Panc1 (cell line): ENCODE results near the gene DPYD. TPM values are rescaled to one million over a fixed set of nuclear protein-coding genes. Genes with fewer than 3 reads are reported as not detected.

Source experiments
- ATAC-seq: fragments of 200-7000 bp; cut with Tn5 transposase; 2 replicates; pipeline ENCODE4 v1.9.1; 2020; ENCODE audit warnings: mild to moderate bottlenecking, moderate library complexity
- BruUV-seq: library from RNA; stranded (reverse); fragments of 400-500 nt; replicated peaks from 2 replicates; lab custom pipeline; 2021; lab: Mats Ljungman, UMichigan
- CTCF ChIA-PET: fragments of 300-600 bp; sonication (Branson Sonifier 250); formaldehyde crosslinking; loops from one replicate; lab custom pipeline; 2022; ENCODE audit warnings: antibody characterized with exemption; lab: Charles Lee
- POLR2A ChIA-PET: fragments of 300-600 bp; sonication (Branson Sonifier 250); formaldehyde crosslinking; loops from one replicate; lab custom pipeline; 2022; ENCODE audit warnings: antibody characterized with exemption; lab: Charles Lee
- DNase-seq: peaks from one replicate; pipeline ENCODE4 v3.0.0-alpha.2; 2010; ENCODE audit warnings: low read depth, low spot score
- H3K27ac ChIP-seq: 2 replicates; pipeline ENCODE4 v1.5.1; 2011; ENCODE audit warnings: mild to moderate bottlenecking, low read length, inconsistent platforms
- H3K27me3 ChIP-seq: fragments of 200-500 bp; sonication (Bioruptor generic); 2 replicates; pipeline ENCODE4 v1.6.0; 2014; ENCODE audit warnings: low read length, inconsistent platforms; ENCODE audit not compliant: control insufficient read depth, insufficient read depth
- H3K36me3 ChIP-seq: fragments of 200-500 bp; sonication (Bioruptor generic); 2 replicates; pipeline ENCODE4 v1.5.1; 2014; ENCODE audit warnings: inconsistent platforms, mild to moderate bottlenecking, low read length, moderate library complexity; ENCODE audit not compliant: control insufficient read depth, insufficient read depth
- H3K4me1 ChIP-seq: 2 replicates; pipeline ENCODE4 v1.5.1; 2011; ENCODE audit warnings: inconsistent platforms, mild to moderate bottlenecking, low read length, moderate library complexity; ENCODE audit not compliant: control insufficient read depth, insufficient read depth
- H3K4me3 ChIP-seq, 2 experiments: 2 replicates each; pipeline ENCODE4 v1.5.1; 2011 to 2012; ENCODE audit warnings: low read depth in 2 of 2, low read length in 2 of 2, mild to moderate bottlenecking in 2 of 2, inconsistent platforms in 1 of 2, moderate library complexity in 1 of 2
- H3K9me3 ChIP-seq: fragments of 200-500 bp; sonication (Bioruptor generic); 2 replicates; pipeline ENCODE4 v1.5.1; 2014; ENCODE audit warnings: low read depth, mild to moderate bottlenecking, inconsistent platforms, low read length, moderate library complexity; ENCODE audit not compliant: control insufficient read depth, insufficient read depth
- POLR2AphosphoS5 ChIP-seq: IDR thresholded peaks from 2 replicates; pipeline ENCODE4 v1.6.1; 2012; ENCODE audit warnings: mild to moderate bottlenecking, low read depth, low read length, moderate library complexity
- SIN3A ChIP-seq: IDR thresholded peaks from 2 replicates; pipeline ENCODE4 v1.6.1; 2012; ENCODE audit warnings: low read depth, mild to moderate bottlenecking, low read length, moderate library complexity, borderline replicate concordance; ENCODE audit not compliant: insufficient read depth
- TCF7L2 ChIP-seq: IDR thresholded peaks from 2 replicates; pipeline ENCODE4 v1.6.1; 2011; ENCODE audit warnings: mild to moderate bottlenecking, low read depth, low read length, inconsistent platforms
- in situ Hi-C: cut with HindIII; loops from 2 replicates; pipeline ENCODE4 v1.10.0; 2016; ENCODE audit warnings: low sequenced_read_pairs, low pct_unique_long_range_greater_than_20kb
- intact Hi-C: fragments of 100-400 bp; cut with micrococcal nuclease; formaldehyde crosslinking; loops from one replicate; pipeline ENCODE4 v1.10.0; 2022; ENCODE audit not compliant: unreplicated experiment
- total RNA-seq: library from RNA; stranded (reverse); gene quantifications from one replicate; pipeline ENCODE4 v1.2.1, GENCODE V29; 2021; ENCODE audit not compliant: unreplicated experiment
- TF ChIP-seq, protein P1 (sequence below), 2 experiments: IDR thresholded peaks; 2 replicates each; pipeline ENCODE4 v1.6.1; 2011 to 2012; ENCODE audit warnings: low read depth in 2 of 2, control low read depth in 1 of 2, low read length in 1 of 2, mild to moderate bottlenecking in 1 of 2, moderate library complexity in 1 of 2; ENCODE audit not compliant: insufficient read depth in 1 of 2
- TF ChIP-seq, protein P2 (sequence below): fragments of 450-650 bp; IDR thresholded peaks from 2 replicates; pipeline ENCODE4 v1.5.1; 2017; ENCODE audit warnings: mild to moderate bottlenecking

Gene DPYD
- total RNA-seq, 1 experiment from 2014 or later: 2.0 TPM

- intact Hi-C loops: no loop called here
- TF ChIP-seq, protein P1, sequence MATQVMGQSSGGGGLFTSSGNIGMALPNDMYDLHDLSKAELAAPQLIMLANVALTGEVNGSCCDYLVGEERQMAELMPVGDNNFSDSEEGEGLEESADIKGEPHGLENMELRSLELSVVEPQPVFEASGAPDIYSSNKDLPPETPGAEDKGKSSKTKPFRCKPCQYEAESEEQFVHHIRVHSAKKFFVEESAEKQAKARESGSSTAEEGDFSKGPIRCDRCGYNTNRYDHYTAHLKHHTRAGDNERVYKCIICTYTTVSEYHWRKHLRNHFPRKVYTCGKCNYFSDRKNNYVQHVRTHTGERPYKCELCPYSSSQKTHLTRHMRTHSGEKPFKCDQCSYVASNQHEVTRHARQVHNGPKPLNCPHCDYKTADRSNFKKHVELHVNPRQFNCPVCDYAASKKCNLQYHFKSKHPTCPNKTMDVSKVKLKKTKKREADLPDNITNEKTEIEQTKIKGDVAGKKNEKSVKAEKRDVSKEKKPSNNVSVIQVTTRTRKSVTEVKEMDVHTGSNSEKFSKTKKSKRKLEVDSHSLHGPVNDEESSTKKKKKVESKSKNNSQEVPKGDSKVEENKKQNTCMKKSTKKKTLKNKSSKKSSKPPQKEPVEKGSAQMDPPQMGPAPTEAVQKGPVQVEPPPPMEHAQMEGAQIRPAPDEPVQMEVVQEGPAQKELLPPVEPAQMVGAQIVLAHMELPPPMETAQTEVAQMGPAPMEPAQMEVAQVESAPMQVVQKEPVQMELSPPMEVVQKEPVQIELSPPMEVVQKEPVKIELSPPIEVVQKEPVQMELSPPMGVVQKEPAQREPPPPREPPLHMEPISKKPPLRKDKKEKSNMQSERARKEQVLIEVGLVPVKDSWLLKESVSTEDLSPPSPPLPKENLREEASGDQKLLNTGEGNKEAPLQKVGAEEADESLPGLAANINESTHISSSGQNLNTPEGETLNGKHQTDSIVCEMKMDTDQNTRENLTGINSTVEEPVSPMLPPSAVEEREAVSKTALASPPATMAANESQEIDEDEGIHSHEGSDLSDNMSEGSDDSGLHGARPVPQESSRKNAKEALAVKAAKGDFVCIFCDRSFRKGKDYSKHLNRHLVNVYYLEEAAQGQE (IDR thresholded peaks at IDR 0.05; ENCODE audit: insufficient read depth in 1 of 2, low read depth in 2 of 2, low read length in 1 of 2): no peak
- TF ChIP-seq TCF7L2: no peak
- no peak for TF ChIP-seq POLR2AphosphoS5
- TF ChIP-seq, protein P2, sequence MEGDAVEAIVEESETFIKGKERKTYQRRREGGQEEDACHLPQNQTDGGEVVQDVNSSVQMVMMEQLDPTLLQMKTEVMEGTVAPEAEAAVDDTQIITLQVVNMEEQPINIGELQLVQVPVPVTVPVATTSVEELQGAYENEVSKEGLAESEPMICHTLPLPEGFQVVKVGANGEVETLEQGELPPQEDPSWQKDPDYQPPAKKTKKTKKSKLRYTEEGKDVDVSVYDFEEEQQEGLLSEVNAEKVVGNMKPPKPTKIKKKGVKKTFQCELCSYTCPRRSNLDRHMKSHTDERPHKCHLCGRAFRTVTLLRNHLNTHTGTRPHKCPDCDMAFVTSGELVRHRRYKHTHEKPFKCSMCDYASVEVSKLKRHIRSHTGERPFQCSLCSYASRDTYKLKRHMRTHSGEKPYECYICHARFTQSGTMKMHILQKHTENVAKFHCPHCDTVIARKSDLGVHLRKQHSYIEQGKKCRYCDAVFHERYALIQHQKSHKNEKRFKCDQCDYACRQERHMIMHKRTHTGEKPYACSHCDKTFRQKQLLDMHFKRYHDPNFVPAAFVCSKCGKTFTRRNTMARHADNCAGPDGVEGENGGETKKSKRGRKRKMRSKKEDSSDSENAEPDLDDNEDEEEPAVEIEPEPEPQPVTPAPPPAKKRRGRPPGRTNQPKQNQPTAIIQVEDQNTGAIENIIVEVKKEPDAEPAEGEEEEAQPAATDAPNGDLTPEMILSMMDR: no peak
- TF ChIP-seq SIN3A: no peak
- Histone ChIP-seq H3K9me3 (no peaks in the 10 kb centered on the region), H3K4me3 (no peak overlapping the region), H3K36me3 (no peaks in the 10 kb centered on the region), H3K27me3 (no peaks in the 10 kb centered on the region), H3K27ac (no peak overlapping the region), H3K4me1 (no peaks in the 10 kb centered on the region)
- ATAC-seq (no peak), DNase-seq (no peak)
- ChIA-PET POLR2A (no interaction called here), CTCF (no interaction called here)
- in situ Hi-C loops: no loop called here
- no TSS peak for BruUV-seq
Measured at GRCh38 chr1:97061604-97062003, 859.2 kb downstream of the DPYD start.

DNA sequence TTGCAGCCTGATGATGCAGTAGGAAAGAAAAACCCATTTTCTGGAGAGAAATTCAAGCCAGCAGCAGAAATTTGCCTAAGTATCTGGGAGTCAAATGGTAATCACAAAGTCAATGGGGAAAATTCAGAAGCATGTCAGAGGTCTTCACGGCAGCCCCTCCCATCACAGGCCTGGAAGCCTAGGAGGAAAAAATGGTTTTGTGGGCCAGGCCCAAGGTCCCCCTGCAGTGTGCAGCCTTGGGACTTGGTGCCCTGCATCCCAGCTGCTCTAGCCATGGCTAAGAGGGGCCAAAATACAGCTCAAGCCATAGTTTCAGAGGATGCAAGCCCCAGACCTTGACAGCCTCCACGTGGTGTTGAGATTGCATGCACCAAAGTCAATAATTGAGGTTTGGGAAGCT, 864.4 kb downstream of the DPYD start:
- POLR2A ChIA-PET: no interaction called here
- TF ChIP-seq TCF7L2 (no peak), POLR2AphosphoS5 (no peak), SIN3A (no peak)
- TF ChIP-seq, protein P1 (IDR thresholded peaks at IDR 0.05; ENCODE audit: insufficient read depth in 1 of 2, low read depth in 2 of 2, low read length in 1 of 2): no peak
- TF ChIP-seq, protein P2: no peak
- intact Hi-C loops (no loop called here), in situ Hi-C loops (no loop called here)
- Histone ChIP-seq H3K36me3 (no peaks in the 10 kb centered on the region), H3K27ac (no peak overlapping the region), H3K4me1 (no peaks in the 10 kb centered on the region), H3K9me3 (no peaks in the 10 kb centered on the region), H3K4me3 (no peak overlapping the region), H3K27me3 (no peaks in the 10 kb centered on the region)
- CTCF ChIA-PET: no interaction called here
- BruUV-seq: no TSS peak
- ATAC-seq (no peak), DNase-seq (no peak)
